GM18502 (cell line): ENCODE results near the gene MAPRE2.
"Not testable (repeated sequence)": the region's sequence is repeated elsewhere in the genome, so short reads cannot be mapped to it uniquely, and the experiment has no call there.

Experiments
- ATAC-seq: cut with Tn5 transposase; IDR thresholded peaks from one replicate; pipeline ENCODE4 v1.9.1; 2021; ENCODE audit warnings: mild to moderate bottlenecking; ENCODE audit not compliant: unreplicated experiment, poor library complexity

The MAPRE2 gene

GRCh38 chr18:35087726-35088125, 46.5 kb downstream of the MAPRE2 start:
- ATAC-seq, result no peak

- no peak for ATAC-seq
Measured at GRCh38 chr18:35088921-35089320, 47.7 kb downstream of the MAPRE2 start.

GRCh38 chr18:35089382-35089781, 48.2 kb downstream of the MAPRE2 start:
- ATAC-seq, result no peak

- ATAC-seq, result no peak
Measured at GRCh38 chr18:35089891-35090550, 48.8 kb downstream of the MAPRE2 start.

GRCh38 chr18:35091841-35092240, 50.6 kb downstream of the MAPRE2 start:
- ATAC-seq, result no peak

GRCh38 chr18:35095983-35096676, 54.9 kb downstream of the MAPRE2 start:
- peak; percentile 85 for ATAC-seq

GRCh38 chr18:35096677-35097011, 55.4 kb downstream of the MAPRE2 start:
- ATAC-seq, result no peak

- ATAC-seq, result no peak
Measured at GRCh38 chr18:35097195-35097594, 56.0 kb downstream of the MAPRE2 start.

GRCh38 chr18:35097763-35098162, 56.5 kb downstream of the MAPRE2 start:
- ATAC-seq, result no peak

- ATAC-seq, result no peak
Measured at GRCh38 chr18:35099911-35100310, 58.7 kb downstream of the MAPRE2 start.

GRCh38 chr18:35104391-35105051, 63.3 kb downstream of the MAPRE2 start:
- no peak for ATAC-seq

- no peak for ATAC-seq
Measured at GRCh38 chr18:35106013-35106844, 65.0 kb downstream of the MAPRE2 start.

- ATAC-seq, result no peak
Measured at GRCh38 chr18:35106845-35107148, 65.6 kb downstream of the MAPRE2 start.

GRCh38 chr18:35107216-35107615, 66.0 kb downstream of the MAPRE2 start:
- no peak for ATAC-seq

- ATAC-seq, result not testable (repeated sequence)
Measured at GRCh38 chr18:35108088-35108487, 66.9 kb downstream of the MAPRE2 start.

GRCh38 chr18:35110059-35110458, 68.8 kb downstream of the MAPRE2 start:
- no peak for ATAC-seq

GRCh38 chr18:35110554-35111485, 69.6 kb downstream of the MAPRE2 start:
- ATAC-seq, result no peak

- no peak for ATAC-seq
Measured at GRCh38 chr18:35112696-35113095, 71.5 kb downstream of the MAPRE2 start.

- ATAC-seq, result no peak
Measured at GRCh38 chr18:35114305-35114704, 73.1 kb downstream of the MAPRE2 start.

GRCh38 chr18:35116784-35117318, 75.6 kb downstream of the MAPRE2 start:
- ATAC-seq, result no peak
